AML-193 (cell line): ENCODE results near the gene MAN2C1.

Experiments used
- DNase-seq, 2 experiments: peaks; one replicate each; lab custom pipeline; 2025; lab: John Stamatoyannopoulos, UW

Gene MAN2C1

DNA sequence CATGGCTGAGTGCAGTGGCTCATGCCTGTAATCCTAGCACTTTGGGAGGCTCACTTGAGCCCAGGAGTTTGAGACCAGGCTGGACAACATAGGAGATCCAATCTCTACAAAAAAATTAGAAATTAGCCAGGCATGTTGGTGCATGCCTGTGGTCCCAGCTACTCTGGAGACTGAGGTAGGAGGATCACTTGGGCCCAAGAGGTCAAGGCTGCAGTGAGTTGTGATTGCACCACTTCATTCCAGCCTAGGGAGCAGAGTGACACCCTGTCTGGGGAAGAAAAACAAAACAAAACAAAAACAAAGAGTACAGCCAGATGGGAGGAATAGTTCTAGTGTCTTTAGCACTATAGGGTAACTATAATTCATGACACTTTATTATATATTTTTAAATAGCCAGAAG, 58.7 kb downstream of the MAN2C1 start:
- no peak for DNase-seq

DNA sequence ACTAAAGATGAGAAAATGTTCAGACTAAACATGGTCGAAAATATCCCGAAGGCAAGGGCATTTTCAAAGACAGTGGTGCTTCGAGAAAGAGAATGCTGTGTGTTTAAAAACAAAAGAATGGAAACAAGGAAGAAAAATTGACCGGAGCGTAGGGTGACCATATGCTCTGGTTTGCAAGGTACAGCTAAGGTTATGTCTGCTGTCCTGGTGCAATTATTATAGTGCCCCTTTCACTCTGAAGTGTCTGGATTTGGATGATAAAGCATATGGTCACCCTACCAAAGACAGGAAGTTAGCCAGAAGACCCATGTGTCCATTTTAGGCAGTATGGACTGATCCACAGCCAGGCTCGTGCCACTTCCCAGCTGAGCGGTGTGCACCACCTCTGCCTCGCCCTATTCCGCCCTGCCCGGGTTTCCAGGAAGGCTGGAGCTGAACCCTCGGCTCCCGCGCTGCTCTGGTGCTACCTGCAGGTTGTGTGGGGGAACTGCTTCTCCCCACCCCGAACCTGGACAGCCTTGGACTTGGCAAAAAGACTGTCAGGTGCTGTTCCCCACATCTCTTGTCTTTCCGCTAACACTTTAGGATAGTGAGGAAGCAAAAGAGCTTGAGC, 60.5 kb downstream of the MAN2C1 start:
- no peak for DNase-seq

DNA sequence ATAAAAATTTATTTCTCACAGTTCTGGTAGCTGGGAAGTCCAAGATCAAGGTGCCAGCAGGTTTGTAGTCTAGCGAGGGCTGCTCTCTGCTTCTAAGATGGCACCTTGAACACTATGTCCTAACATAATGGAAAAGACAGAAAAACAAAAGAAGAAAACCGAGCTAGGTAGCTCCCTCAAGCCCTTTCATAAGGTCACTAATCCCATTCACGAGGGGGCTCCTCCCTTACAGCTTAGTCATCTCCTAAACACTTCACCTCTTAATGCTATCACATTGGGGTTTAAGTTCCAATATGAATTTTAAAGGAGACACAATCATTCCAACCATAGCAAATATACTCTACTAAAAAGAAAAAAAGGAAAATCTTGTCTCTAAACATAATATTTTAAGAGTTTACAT, 62.2 kb downstream of the MAN2C1 start:
- DNase-seq, result no peak
